Endothelial cell of umbilical vein (primary cell): ENCODE measurements around the gene ZNF22. TPM values are rescaled to one million over a fixed set of nuclear protein-coding genes. Genes with fewer than 3 reads are reported as not detected.

Source experiments
- BruUV-seq: library from RNA; stranded (reverse); fragments of 400-500 nt; replicated peaks from 2 replicates; lab custom pipeline; 2021; lab: Mats Ljungman, UMichigan
- CTCF ChIA-PET: fragments of 300-600, 350-600 bp; sonication (Branson Sonifier 250); formaldehyde crosslinking; loops from one replicate; lab custom pipeline; 2021; ENCODE audit warnings: antibody characterized with exemption, inconsistent platforms; lab: Charles Lee
- POLR2A ChIA-PET: fragments of 300-600, 350-600 bp; sonication (Branson Sonifier 250); formaldehyde crosslinking; loops from one replicate; lab custom pipeline; 2021; ENCODE audit warnings: antibody characterized with exemption, inconsistent platforms; lab: Charles Lee
- DNase-seq: peaks from one replicate; pipeline ENCODE4 v3.0.0-alpha.2; 2011; ENCODE audit warnings: low read depth, low spot score
- FAIRE-seq: peaks from 2 replicates; lab custom pipeline; 2011; peaks lifted over from hg19 to GRCh38; lab: Jason Lieb, UNC
- H2AFZ ChIP-seq: 2 replicates; pipeline ENCODE4 v1.6.0; 2012; ENCODE audit warnings: low read depth, low read length, control low read depth, inconsistent platforms
- H3K27ac ChIP-seq: 2 replicates; pipeline ENCODE4 v1.5.1; 2011; ENCODE audit warnings: low read depth, mild to moderate bottlenecking, control low read depth, low read length, moderate library complexity; ENCODE audit not compliant: insufficient read depth
- H3K27me3 ChIP-seq, 2 experiments: 2 replicates each; pipeline versions ENCODE4 v1.6.0 to v1.6.1; 2011; ENCODE audit warnings: low read length in 2 of 2, mixed read lengths in 1 of 2; ENCODE audit not compliant: control insufficient read depth in 2 of 2, insufficient read depth in 2 of 2
- H3K36me3 ChIP-seq, 2 experiments: 2 replicates in 1 of 2; 3 replicates in 1 of 2; pipeline ENCODE4 v1.5.1; 2011; ENCODE audit warnings: low read length in 2 of 2, mild to moderate bottlenecking in 1 of 2, moderate library complexity in 1 of 2; ENCODE audit not compliant: control insufficient read depth in 2 of 2, insufficient read depth in 2 of 2; ENCODE audit errors: extremely low read depth in 1 of 2
- H3K4me1 ChIP-seq: 3 replicates; pipeline ENCODE4 v1.5.1; 2011; ENCODE audit warnings: mild to moderate bottlenecking, low read length; ENCODE audit not compliant: control insufficient read depth, insufficient read depth; ENCODE audit errors: extremely low read depth
- H3K4me2 ChIP-seq: 2 replicates; pipeline ENCODE4 v1.6.1; 2011; ENCODE audit warnings: low read length, control low read depth, mixed read lengths; ENCODE audit not compliant: insufficient read depth
- H3K4me3 ChIP-seq, 3 experiments: fragments of 200-600 bp in 1 of 3; sonication (generic), shearing (Covaris generic) in 1 of 3; replicated peaks in 1 of 3; 2 replicates each; pipeline ENCODE4 v1.5.1; 2011 to 2016; ENCODE audit warnings: control low read depth in 3 of 3, low read length in 3 of 3, mild to moderate bottlenecking in 2 of 3, inconsistent platforms in 1 of 3, low read depth in 1 of 3, moderate library complexity in 1 of 3; ENCODE audit not compliant: insufficient read depth in 1 of 3
- H3K79me2 ChIP-seq: 2 replicates; pipeline ENCODE4 v1.6.0; 2012; ENCODE audit warnings: low read length, inconsistent platforms; ENCODE audit not compliant: control insufficient read depth, insufficient read depth
- H3K9ac ChIP-seq: replicated peaks from 2 replicates; pipeline ENCODE3; 2011; ENCODE audit warnings: low read length, control low read depth; ENCODE audit not compliant: insufficient read depth; ENCODE audit errors: extremely low read depth
- H3K9me1 ChIP-seq: replicated peaks from 3 replicates; pipeline ENCODE4 v1.6.0; 2011; ENCODE audit warnings: mild to moderate bottlenecking, low read length; ENCODE audit not compliant: control insufficient read depth, insufficient read depth; ENCODE audit errors: extremely low read depth
- H3K9me3 ChIP-seq: replicated peaks from 2 replicates; pipeline ENCODE4 v1.5.1; 2012; ENCODE audit warnings: low read length, inconsistent platforms; ENCODE audit not compliant: control insufficient read depth, insufficient read depth
- H4K20me1 ChIP-seq: replicated peaks from 2 replicates; pipeline ENCODE3; 2011; ENCODE audit warnings: mild to moderate bottlenecking, low read length; ENCODE audit not compliant: control insufficient read depth, insufficient read depth; ENCODE audit errors: extremely low read depth
- EZH2 ChIP-seq: IDR thresholded peaks from 2 replicates; pipeline ENCODE4 v1.6.1; 2012; ENCODE audit warnings: borderline replicate concordance, low read depth, mild to moderate bottlenecking, moderate library complexity, low read length, inconsistent platforms; ENCODE audit not compliant: severe bottlenecking
- GATA2 ChIP-seq: IDR thresholded peaks from 2 replicates; pipeline ENCODE4 v1.7.0; 2011; ENCODE audit warnings: low read depth, mild to moderate bottlenecking, moderate library complexity, mixed read lengths, low read length; ENCODE audit not compliant: insufficient read length, insufficient read depth
- JUN ChIP-seq: IDR thresholded peaks from 2 replicates; pipeline ENCODE4 v1.6.1; 2011; ENCODE audit warnings: borderline replicate concordance, low read depth; ENCODE audit not compliant: insufficient read length, insufficient read depth
- MYC ChIP-seq: IDR thresholded peaks from one replicate; pipeline ENCODE4 v1.6.1; 2011; ENCODE audit warnings: mild to moderate bottlenecking, low read depth, low read length
- POLR2AphosphoS5 ChIP-seq: IDR thresholded peaks from 2 replicates; pipeline ENCODE4 v1.6.1; 2012; ENCODE audit warnings: low read depth, mild to moderate bottlenecking, control low read depth, low read length, moderate library complexity; ENCODE audit not compliant: insufficient read depth
- dilution Hi-C: fragments of 300-500 bp; cut with MboI; formaldehyde crosslinking; loops from one replicate; pipeline ENCODE4 v1.15.0; 2019; ENCODE audit warnings: low sequenced_read_pairs; ENCODE audit not compliant: extremely low pct_ligation_motif_present
- intact Hi-C: fragments of 100-400 bp; cut with micrococcal nuclease; formaldehyde crosslinking; loops from one replicate; pipeline ENCODE4 v1.10.0; 2022
- polyA plus RNA-seq, 4 experiments: library from polyadenylated mRNA; depleted of rRNA in 3 of 4; stranded (reverse) in 3 of 4; unstranded in 1 of 4; fragments of >200 nt; gene quantifications; 2 replicates each; pipeline versions ENCODE4 v1.2.1 to v1.2.3, GENCODE V29; 2011 to 2012; ENCODE audit warnings: missing spikeins in 1 of 4
- total RNA-seq: library from RNA; stranded (reverse); gene quantifications from 2 replicates; pipeline ENCODE4 v1.2.3, GENCODE V29; 2021
- TF ChIP-seq, protein P1 (sequence below): IDR thresholded peaks from 2 replicates; pipeline ENCODE4 v1.6.1; 2011; ENCODE audit not compliant: insufficient read depth, insufficient read length

ZNF22 gene
- total and polyA plus RNA-seq, 2 donors (not counting 3 experiments of a cell fraction or from before 2014, with no cell fraction given): 21.0 to 48.7 TPM

- peak; percentile 71 for DNase-seq
- Histone ChIP-seq H2AFZ (peak overlapping the region; percentile 36), H3K9me1 (no peaks in the 10 kb centered on the region), H3K4me2 (peak overlapping the region; percentile 29), H3K9ac (peak overlapping the region; percentile 91), H3K79me2 (peaks cover 34% of the 10 kb centered on the region), H3K4me1 (peaks cover 33% of the 10 kb centered on the region), H3K4me3 (peak overlapping the region in 2 of 3 experiments; percentile 34 to 41), H4K20me1 (no peaks in the 10 kb centered on the region), H3K9me3 (no peaks in the 10 kb centered on the region), H3K36me3 (peaks cover 5 to 9% of the 10 kb centered on the region in 2 experiments), H3K27me3 (no peaks in the 10 kb centered on the region), H3K27ac (peak overlapping the region; percentile 89)
- dilution Hi-C loops (no loop called here), intact Hi-C loops (loop anchor here (10.0 kb wide), 2 partner anchors 595 to 1025 kb away; no protein-coding TSS in a partner anchor)
- TF ChIP-seq POLR2AphosphoS5 (no peak), EZH2 (no peak), JUN (no peak), MYC (no peak), GATA2 (no peak)
- TF ChIP-seq, protein P1, sequence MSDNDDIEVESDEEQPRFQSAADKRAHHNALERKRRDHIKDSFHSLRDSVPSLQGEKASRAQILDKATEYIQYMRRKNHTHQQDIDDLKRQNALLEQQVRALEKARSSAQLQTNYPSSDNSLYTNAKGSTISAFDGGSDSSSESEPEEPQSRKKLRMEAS: no peak
- ChIA-PET CTCF (interaction anchor here (0.9 to 9.0 kb wide), 6 partner anchors 9 to 1021 kb away, joined by 3 to 62 read pairs (median 4); no protein-coding TSS in a partner anchor), POLR2A (interaction anchor here (0.7 to 3.5 kb wide), 3 partner anchors 19 to 25 kb away, joined by 6 to 32 read pairs (median 10); partner anchors contain the start of gene DEPP1)
- no TSS peak for BruUV-seq
- FAIRE-seq: peak; percentile 24
Observed at GRCh38 chr10:45000138-45000751, 478 bp upstream of the ZNF22 start.
